ENCODE results near the gene YTHDF1.

YTHDF1 gene

DNA sequence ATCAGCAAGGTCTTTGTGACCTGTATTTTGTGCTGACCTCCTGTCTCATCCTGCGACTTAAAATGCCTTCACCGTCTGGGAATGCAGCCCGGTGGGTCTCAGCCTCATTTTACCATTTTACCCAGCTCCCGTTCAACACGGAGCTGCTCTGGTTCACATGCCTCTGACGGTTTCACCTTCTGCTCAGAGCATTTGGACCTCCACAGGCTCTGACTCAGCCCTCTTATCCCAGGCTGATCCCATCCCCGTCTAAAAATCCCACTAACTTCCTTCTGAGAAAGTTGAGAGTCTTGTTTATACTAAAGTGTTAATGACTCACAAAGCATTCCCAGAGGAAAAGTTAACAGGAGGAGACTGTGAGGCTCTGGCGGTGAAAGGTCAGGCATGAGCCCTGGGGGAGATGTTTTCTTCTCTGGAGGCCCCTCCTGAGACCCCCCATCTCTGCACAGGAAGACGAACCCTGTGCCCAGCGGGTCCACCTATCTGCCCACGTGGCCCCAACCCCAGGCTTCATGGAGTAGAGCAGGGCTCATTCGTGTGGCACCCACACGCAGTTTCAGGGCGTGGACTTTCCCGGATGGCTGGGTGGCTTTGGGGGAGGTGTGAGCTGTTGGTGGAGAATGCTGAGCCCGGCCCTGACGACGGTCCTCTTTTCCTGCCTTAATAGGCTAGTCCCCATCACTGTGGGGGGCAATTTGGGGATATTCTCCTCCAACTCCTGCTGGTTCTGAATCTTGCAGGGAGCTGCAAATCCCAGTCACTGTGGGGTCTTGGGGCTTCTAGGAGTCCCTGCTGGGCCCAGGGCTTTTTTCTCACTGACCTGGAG is 16.5 kb upstream of the YTHDF1 start:
- H3K36me3 ChIP-seq (ENCODE audit: control insufficient read depth in 2 of 2, insufficient read depth in 1 of 2, low read length in 2 of 2), result no peaks in the 10 kb centered on the region
- no peak overlapping the region for H3K4me3 ChIP-seq (ENCODE audit: low read depth, low read length)
- no peaks in the 10 kb centered on the region for H3K4me1 ChIP-seq (ENCODE audit: control insufficient read depth, insufficient read depth, low read length)
- no peak overlapping the region for H3K27ac ChIP-seq (ENCODE audit: extremely low read depth, low read depth, low read length)
- CTCF ChIA-PET, result interaction anchor here (1.0 to 7.0 kb wide), 3 partner anchors 9 to 49 kb away, joined by 4 to 72 read pairs (median 5); no protein-coding TSS in a partner anchor
- POLR2A ChIA-PET, result no interaction called here
- no peaks in the 10 kb centered on the region for H3K9me3 ChIP-seq (ENCODE audit: control insufficient read depth, insufficient read depth, low read depth, low read length)
- TF ChIP-seq ZNF311 (tag by site-specific recombination; IDR thresholded peaks at IDR 0.05; ENCODE audit: borderline replicate concordance) (no peak), PRDM1 (tag by site-specific recombination; IDR thresholded peaks at IDR 0.05) (peak; percentile 41; the same call in 1 of the 2 replicates), ZNF121 (tag by site-specific recombination; IDR thresholded peaks at IDR 0.05) (no peak), ZNF768 (tag by site-specific recombination; IDR thresholded peaks at IDR 0.05) (no peak), ZBTB20 (tag by site-specific recombination; IDR thresholded peaks at IDR 0.05) (0 out of 2 replicates have a peak, but pooled peaks have one; percentile 42), ZNF433 (tag by site-specific recombination; IDR thresholded peaks at IDR 0.05; ENCODE audit: low read depth) (no peak), ZNF2 (tag by site-specific recombination; IDR thresholded peaks at IDR 0.05) (no peak), ZNF707 (tag by site-specific recombination; IDR thresholded peaks at IDR 0.05) (no peak), ZNF560 (tag by site-specific recombination; IDR thresholded peaks at IDR 0.05; ENCODE audit: borderline replicate concordance) (no peak), HOXA7 (CRISPR knock-in tag; IDR thresholded peaks at IDR 0.05; ENCODE audit: borderline replicate concordance) (no peak), RBAK (tag by site-specific recombination; IDR thresholded peaks at IDR 0.05) (no peak), ZNF529 (tag by site-specific recombination; IDR thresholded peaks at IDR 0.05; ENCODE audit: insufficient replicate concordance) (no peak), ZFP3 (tag by site-specific recombination; IDR thresholded peaks at IDR 0.05; ENCODE audit: low read depth) (no peak), ZNF239 (tag by site-specific recombination; IDR thresholded peaks at IDR 0.05) (no peak), ZNF544 (tag by site-specific recombination; IDR thresholded peaks at IDR 0.05) (no peak), ZBTB48 (tag by site-specific recombination; IDR thresholded peaks at IDR 0.05) (no peak), ZFP37 (tag by site-specific recombination; IDR thresholded peaks at IDR 0.05) (no peak), ZFP69B (tag by site-specific recombination; IDR thresholded peaks at IDR 0.05) (no peak), ZNF221 (tag by site-specific recombination; IDR thresholded peaks at IDR 0.05; ENCODE audit: borderline replicate concordance) (no peak), ZNF175 (tag by site-specific recombination; IDR thresholded peaks at IDR 0.05) (no peak), ZNF37A (tag by site-specific recombination; IDR thresholded peaks at IDR 0.05) (no peak)
- TF ChIP-seq, protein P1, sequence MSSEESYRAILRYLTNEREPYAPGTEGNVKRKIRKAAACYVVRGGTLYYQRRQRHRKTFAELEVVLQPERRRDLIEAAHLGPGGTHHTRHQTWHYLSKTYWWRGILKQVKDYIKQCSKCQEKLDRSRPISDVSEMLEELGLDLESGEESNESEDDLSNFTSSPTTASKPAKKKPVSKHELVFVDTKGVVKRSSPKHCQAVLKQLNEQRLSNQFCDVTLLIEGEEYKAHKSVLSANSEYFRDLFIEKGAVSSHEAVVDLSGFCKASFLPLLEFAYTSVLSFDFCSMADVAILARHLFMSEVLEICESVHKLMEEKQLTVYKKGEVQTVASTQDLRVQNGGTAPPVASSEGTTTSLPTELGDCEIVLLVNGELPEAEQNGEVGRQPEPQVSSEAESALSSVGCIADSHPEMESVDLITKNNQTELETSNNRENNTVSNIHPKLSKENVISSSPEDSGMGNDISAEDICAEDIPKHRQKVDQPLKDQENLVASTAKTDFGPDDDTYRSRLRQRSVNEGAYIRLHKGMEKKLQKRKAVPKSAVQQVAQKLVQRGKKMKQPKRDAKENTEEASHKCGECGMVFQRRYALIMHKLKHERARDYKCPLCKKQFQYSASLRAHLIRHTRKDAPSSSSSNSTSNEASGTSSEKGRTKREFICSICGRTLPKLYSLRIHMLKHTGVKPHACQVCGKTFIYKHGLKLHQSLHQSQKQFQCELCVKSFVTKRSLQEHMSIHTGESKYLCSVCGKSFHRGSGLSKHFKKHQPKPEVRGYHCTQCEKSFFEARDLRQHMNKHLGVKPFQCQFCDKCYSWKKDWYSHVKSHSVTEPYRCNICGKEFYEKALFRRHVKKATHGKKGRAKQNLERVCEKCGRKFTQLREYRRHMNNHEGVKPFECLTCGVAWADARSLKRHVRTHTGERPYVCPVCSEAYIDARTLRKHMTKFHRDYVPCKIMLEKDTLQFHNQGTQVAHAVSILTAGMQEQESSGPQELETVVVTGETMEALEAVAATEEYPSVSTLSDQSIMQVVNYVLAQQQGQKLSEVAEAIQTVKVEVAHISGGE (tag by site-specific recombination; conservative IDR thresholded peaks at IDR 0.05; ENCODE audit: low read depth), result no peak
- TF ChIP-seq, protein P2, sequence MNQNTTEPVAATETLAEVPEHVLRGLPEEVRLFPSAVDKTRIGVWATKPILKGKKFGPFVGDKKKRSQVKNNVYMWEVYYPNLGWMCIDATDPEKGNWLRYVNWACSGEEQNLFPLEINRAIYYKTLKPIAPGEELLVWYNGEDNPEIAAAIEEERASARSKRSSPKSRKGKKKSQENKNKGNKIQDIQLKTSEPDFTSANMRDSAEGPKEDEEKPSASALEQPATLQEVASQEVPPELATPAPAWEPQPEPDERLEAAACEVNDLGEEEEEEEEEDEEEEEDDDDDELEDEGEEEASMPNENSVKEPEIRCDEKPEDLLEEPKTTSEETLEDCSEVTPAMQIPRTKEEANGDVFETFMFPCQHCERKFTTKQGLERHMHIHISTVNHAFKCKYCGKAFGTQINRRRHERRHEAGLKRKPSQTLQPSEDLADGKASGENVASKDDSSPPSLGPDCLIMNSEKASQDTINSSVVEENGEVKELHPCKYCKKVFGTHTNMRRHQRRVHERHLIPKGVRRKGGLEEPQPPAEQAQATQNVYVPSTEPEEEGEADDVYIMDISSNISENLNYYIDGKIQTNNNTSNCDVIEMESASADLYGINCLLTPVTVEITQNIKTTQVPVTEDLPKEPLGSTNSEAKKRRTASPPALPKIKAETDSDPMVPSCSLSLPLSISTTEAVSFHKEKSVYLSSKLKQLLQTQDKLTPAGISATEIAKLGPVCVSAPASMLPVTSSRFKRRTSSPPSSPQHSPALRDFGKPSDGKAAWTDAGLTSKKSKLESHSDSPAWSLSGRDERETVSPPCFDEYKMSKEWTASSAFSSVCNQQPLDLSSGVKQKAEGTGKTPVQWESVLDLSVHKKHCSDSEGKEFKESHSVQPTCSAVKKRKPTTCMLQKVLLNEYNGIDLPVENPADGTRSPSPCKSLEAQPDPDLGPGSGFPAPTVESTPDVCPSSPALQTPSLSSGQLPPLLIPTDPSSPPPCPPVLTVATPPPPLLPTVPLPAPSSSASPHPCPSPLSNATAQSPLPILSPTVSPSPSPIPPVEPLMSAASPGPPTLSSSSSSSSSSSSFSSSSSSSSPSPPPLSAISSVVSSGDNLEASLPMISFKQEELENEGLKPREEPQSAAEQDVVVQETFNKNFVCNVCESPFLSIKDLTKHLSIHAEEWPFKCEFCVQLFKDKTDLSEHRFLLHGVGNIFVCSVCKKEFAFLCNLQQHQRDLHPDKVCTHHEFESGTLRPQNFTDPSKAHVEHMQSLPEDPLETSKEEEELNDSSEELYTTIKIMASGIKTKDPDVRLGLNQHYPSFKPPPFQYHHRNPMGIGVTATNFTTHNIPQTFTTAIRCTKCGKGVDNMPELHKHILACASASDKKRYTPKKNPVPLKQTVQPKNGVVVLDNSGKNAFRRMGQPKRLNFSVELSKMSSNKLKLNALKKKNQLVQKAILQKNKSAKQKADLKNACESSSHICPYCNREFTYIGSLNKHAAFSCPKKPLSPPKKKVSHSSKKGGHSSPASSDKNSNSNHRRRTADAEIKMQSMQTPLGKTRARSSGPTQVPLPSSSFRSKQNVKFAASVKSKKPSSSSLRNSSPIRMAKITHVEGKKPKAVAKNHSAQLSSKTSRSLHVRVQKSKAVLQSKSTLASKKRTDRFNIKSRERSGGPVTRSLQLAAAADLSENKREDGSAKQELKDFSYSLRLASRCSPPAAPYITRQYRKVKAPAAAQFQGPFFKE (tag by site-specific recombination; IDR thresholded peaks at IDR 0.05; ENCODE audit: borderline replicate concordance), result no peak
- TF ChIP-seq, protein P3, sequence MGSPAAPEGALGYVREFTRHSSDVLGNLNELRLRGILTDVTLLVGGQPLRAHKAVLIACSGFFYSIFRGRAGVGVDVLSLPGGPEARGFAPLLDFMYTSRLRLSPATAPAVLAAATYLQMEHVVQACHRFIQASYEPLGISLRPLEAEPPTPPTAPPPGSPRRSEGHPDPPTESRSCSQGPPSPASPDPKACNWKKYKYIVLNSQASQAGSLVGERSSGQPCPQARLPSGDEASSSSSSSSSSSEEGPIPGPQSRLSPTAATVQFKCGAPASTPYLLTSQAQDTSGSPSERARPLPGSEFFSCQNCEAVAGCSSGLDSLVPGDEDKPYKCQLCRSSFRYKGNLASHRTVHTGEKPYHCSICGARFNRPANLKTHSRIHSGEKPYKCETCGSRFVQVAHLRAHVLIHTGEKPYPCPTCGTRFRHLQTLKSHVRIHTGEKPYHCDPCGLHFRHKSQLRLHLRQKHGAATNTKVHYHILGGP (tag by site-specific recombination; IDR thresholded peaks at IDR 0.05), result no peak
- TF ChIP-seq, protein P4, sequence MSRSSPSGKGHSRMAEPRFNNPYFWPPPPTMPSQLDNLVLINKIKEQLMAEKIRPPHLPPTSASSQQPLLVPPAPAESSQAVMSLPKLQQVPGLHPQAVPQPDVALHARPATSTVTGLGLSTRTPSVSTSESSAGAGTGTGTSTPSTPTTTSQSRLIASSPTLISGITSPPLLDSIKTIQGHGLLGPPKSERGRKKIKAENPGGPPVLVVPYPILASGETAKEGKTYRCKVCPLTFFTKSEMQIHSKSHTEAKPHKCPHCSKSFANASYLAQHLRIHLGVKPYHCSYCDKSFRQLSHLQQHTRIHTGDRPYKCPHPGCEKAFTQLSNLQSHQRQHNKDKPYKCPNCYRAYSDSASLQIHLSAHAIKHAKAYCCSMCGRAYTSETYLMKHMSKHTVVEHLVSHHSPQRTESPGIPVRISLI (tag by site-specific recombination; IDR thresholded peaks at IDR 0.05), result no peak
